LNCAP (cell line): ENCODE data around the gene CALCR.

Experiments used
- CTCF ChIP-seq: fragments of 450-650 bp; IDR thresholded peaks from 2 replicates; pipeline ENCODE4 v1.5.1; 2017; ENCODE audit warnings: mild to moderate bottlenecking

Gene CALCR

GRCh38 chr7:93448176-93448575 is 126.3 kb downstream of the CALCR start:
- TF ChIP-seq CTCF, result no peak

- TF ChIP-seq CTCF, result no peak
Observed at GRCh38 chr7:93447509-93447908, 127.0 kb downstream of the CALCR start.

GRCh38 chr7:93442478-93443224 is 131.9 kb downstream of the CALCR start:
- peak; percentile 83 for TF ChIP-seq CTCF

- TF ChIP-seq CTCF, result no peak
Observed at GRCh38 chr7:93435791-93436190, 138.7 kb downstream of the CALCR start.

- TF ChIP-seq CTCF, result no peak
Observed at GRCh38 chr7:93432130-93432529, 142.4 kb downstream of the CALCR start.

- no peak for TF ChIP-seq CTCF
Observed at GRCh38 chr7:93430917-93431588, 143.5 kb downstream of the CALCR start.

- no peak for TF ChIP-seq CTCF
Observed at GRCh38 chr7:93429563-93429962, 145.0 kb downstream of the CALCR start.
